Keratinocyte (primary cell): Measurements from ENCODE around the gene HOXA11. TPM values are rescaled to one million over a fixed set of nuclear protein-coding genes. Genes with fewer than 3 reads are reported as not detected.

Experiments
- DNase-seq: peaks from one replicate; pipeline ENCODE4 v3.0.0-alpha.2; 2011; ENCODE audit warnings: low read depth, missing footprints, low spot score
- FAIRE-seq: peaks from 2 replicates; lab custom pipeline; 2011; peaks lifted over from hg19 to GRCh38; lab: Jason Lieb, UNC
- H2AFZ ChIP-seq: 2 replicates; pipeline ENCODE4 v1.6.0; 2012; ENCODE audit warnings: low read length, control low read depth, inconsistent platforms; ENCODE audit not compliant: control insufficient read depth
- H3K27ac ChIP-seq: 2 replicates; pipeline ENCODE4 v1.5.1; 2011; ENCODE audit warnings: low read length; ENCODE audit not compliant: control insufficient read depth, insufficient read depth
- H3K27me3 ChIP-seq: 3 replicates; pipeline ENCODE4 v1.6.0; 2011; ENCODE audit warnings: low read length; ENCODE audit not compliant: control insufficient read depth, insufficient read depth; ENCODE audit errors: extremely low read depth
- H3K36me3 ChIP-seq, 2 experiments: 2 replicates in 1 of 2; 3 replicates in 1 of 2; pipeline ENCODE4 v1.5.1; 2011; ENCODE audit warnings: low read length in 2 of 2, mild to moderate bottlenecking in 1 of 2; ENCODE audit not compliant: control insufficient read depth in 2 of 2, insufficient read depth in 2 of 2; ENCODE audit errors: extremely low read depth in 1 of 2
- H3K4me1 ChIP-seq: 3 replicates; pipeline ENCODE4 v1.5.1; 2011; ENCODE audit warnings: low read length; ENCODE audit not compliant: control insufficient read depth, insufficient read depth; ENCODE audit errors: extremely low read depth
- H3K4me2 ChIP-seq: 3 replicates; pipeline ENCODE4 v1.6.0; 2011; ENCODE audit warnings: low read depth, low read length; ENCODE audit not compliant: control insufficient read depth, insufficient read depth; ENCODE audit errors: extremely low read depth
- H3K4me3 ChIP-seq, 3 experiments: fragments of 200-600 bp in 1 of 3; sonication (generic) in 1 of 3; 2 replicates in 2 of 3; 3 replicates in 1 of 3; pipeline ENCODE4 v1.5.1; 2011 to 2016; ENCODE audit warnings: low read length in 3 of 3, mild to moderate bottlenecking in 3 of 3, control low read depth in 2 of 3, inconsistent platforms in 1 of 3, low read depth in 1 of 3, mixed read lengths in 1 of 3, mixed run types in 1 of 3, moderate library complexity in 1 of 3; ENCODE audit not compliant: control insufficient read depth in 2 of 3, insufficient read depth in 2 of 3; ENCODE audit errors: extremely low read depth in 1 of 3
- H3K79me2 ChIP-seq: 2 replicates; pipeline ENCODE4 v1.6.0; 2012; ENCODE audit warnings: low read length; ENCODE audit not compliant: control insufficient read depth, insufficient read depth
- H3K9ac ChIP-seq: 3 replicates; pipeline ENCODE4 v1.6.0; 2011; ENCODE audit warnings: low read length; ENCODE audit not compliant: control insufficient read depth, insufficient read depth; ENCODE audit errors: extremely low read depth
- H3K9me1 ChIP-seq: 3 replicates; pipeline ENCODE4 v1.6.0; 2011; ENCODE audit warnings: low read length; ENCODE audit not compliant: control insufficient read depth, insufficient read depth; ENCODE audit errors: extremely low read depth
- H3K9me3 ChIP-seq: 2 replicates; pipeline ENCODE4 v1.5.1; 2012; ENCODE audit warnings: low read depth, low read length; ENCODE audit not compliant: control insufficient read depth
- H4K20me1 ChIP-seq: 3 replicates; pipeline ENCODE4 v1.6.0; 2011; ENCODE audit warnings: low read length; ENCODE audit not compliant: control insufficient read depth, insufficient read depth; ENCODE audit errors: extremely low read depth
- CTCF ChIP-seq, 3 experiments: IDR thresholded peaks in 1 of 3; conservative IDR thresholded peaks in 1 of 3; optimal IDR thresholded peaks in 1 of 3; 2 replicates in 2 of 3; 3 replicates in 1 of 3; pipeline versions ENCODE3 to v1.5.1; 2011; ENCODE audit warnings: low read length in 3 of 3, mild to moderate bottlenecking in 3 of 3, moderate library complexity in 2 of 3, control low read depth in 1 of 3, inconsistent platforms in 1 of 3; ENCODE audit not compliant: insufficient read depth in 2 of 3; ENCODE audit errors: extremely low read depth in 1 of 3
- EZH2 ChIP-seq: IDR thresholded peaks from one replicate; pipeline ENCODE4 v1.6.1; 2012; ENCODE audit warnings: inconsistent platforms, mild to moderate bottlenecking, low read length, moderate library complexity
- dilution Hi-C: fragments of 300-500 bp; cut with MboI; formaldehyde crosslinking; loops from one replicate; pipeline ENCODE4 v1.7.0; 2020; ENCODE audit warnings: low sequenced_read_pairs; ENCODE audit not compliant: extremely low pct_ligation_motif_present
- polyA plus RNA-seq, 5 experiments: library from polyadenylated mRNA; depleted of rRNA in 3 of 5; stranded (reverse) in 3 of 5; stranded (forward) in 1 of 5; unstranded in 1 of 5; fragments of >200 nt; gene quantifications; 1 replicate in 1 of 5; 2 replicates in 3 of 5; 3 replicates in 1 of 5; pipeline versions ENCODE4 v1.2.1 to v1.2.3, GENCODE V29; 2011 to 2012; ENCODE audit warnings: missing spikeins in 2 of 5, low read depth in 1 of 5, low replicate concordance in 1 of 5
- small RNA-seq, 3 experiments: library from RNA; depleted of rRNA; stranded (forward); fragments of <200 nt; gene quantifications; one replicate each; pipeline ENCODE3, GENCODE V24; 2012; ENCODE audit warnings: low read depth in 3 of 3, low replicate concordance in 1 of 3; ENCODE audit not compliant: insufficient read length in 3 of 3

The HOXA11 gene
- polyA plus RNA-seq, 1 donor (not counting 4 experiments of a cell fraction or from before 2014, with no cell fraction given), result 0.07 TPM

- peaks cover 44% of the 10 kb centered on the region for H3K4me1 ChIP-seq
- no peaks in the 10 kb centered on the region for H3K9me1 ChIP-seq
- FAIRE-seq (no peak), DNase-seq (no peak)
- no peaks in the 10 kb centered on the region for H3K9me3 ChIP-seq
- H3K9ac ChIP-seq, result no peak overlapping the region
- H4K20me1 ChIP-seq, result no peaks in the 10 kb centered on the region
- no peak overlapping the region for H3K4me2 ChIP-seq
- peaks cover 13% of the 10 kb centered on the region for H3K79me2 ChIP-seq
- dilution Hi-C loops, result no loop called here
- H3K36me3 ChIP-seq, result no peaks in the 10 kb centered on the region
- H3K27ac ChIP-seq, result no peak overlapping the region
- no peak overlapping the region for H2AFZ ChIP-seq
- no peaks in the 10 kb centered on the region for H3K27me3 ChIP-seq
- H3K4me3 ChIP-seq, result no peak overlapping the region
- no peak for TF ChIP-seq EZH2
- TF ChIP-seq CTCF (optimal IDR thresholded peaks at IDR 0.05 in 1 of 3, IDR thresholded peaks at IDR 0.05 in 1 of 3, conservative IDR thresholded peaks at IDR 0.05 in 1 of 3; ENCODE audit: extremely low read depth in 1 of 3, insufficient read depth in 2 of 3, low read length in 3 of 3), result no peak
Observed at GRCh38 chr7:27132214-27132613, 52.8 kb downstream of the HOXA11 start.

- Histone ChIP-seq H3K27me3 (no peaks in the 10 kb centered on the region), H3K27ac (peak overlapping the region; percentile 90)
- FAIRE-seq, result no peak
Observed at GRCh38 chr7:27131390-27131819, 53.6 kb downstream of the HOXA11 start.

More at GRCh38 chr7:27131390-27131819, 53.6 kb downstream of the HOXA11 start:
- H3K9ac ChIP-seq, result peak overlapping the region; percentile 93
- H2AFZ ChIP-seq, result peak overlapping the region; percentile 87
- H3K9me1 ChIP-seq, result no peaks in the 10 kb centered on the region
- H3K36me3 ChIP-seq, result no peaks in the 10 kb centered on the region
- no peaks in the 10 kb centered on the region for H4K20me1 ChIP-seq
- no peak for DNase-seq
- peak overlapping the region; percentile 63 to 81 (median 77) for H3K4me3 ChIP-seq
- TF ChIP-seq CTCF (optimal IDR thresholded peaks at IDR 0.05 in 1 of 3, IDR thresholded peaks at IDR 0.05 in 1 of 3, conservative IDR thresholded peaks at IDR 0.05 in 1 of 3; ENCODE audit: extremely low read depth in 1 of 3, insufficient read depth in 2 of 3, low read length in 3 of 3) (no peak), EZH2 (no peak)
- no peaks in the 10 kb centered on the region for H3K9me3 ChIP-seq
- dilution Hi-C loops, result no loop called here
- H3K79me2 ChIP-seq, result peaks cover 10% of the 10 kb centered on the region
- peaks cover 38% of the 10 kb centered on the region for H3K4me1 ChIP-seq
- peak overlapping the region; percentile 97 for H3K4me2 ChIP-seq

Small RNA genes within 50 kb of the gene (small RNA-seq; reads per million reads assigned to genes)
- 0 reads per million in 3 experiments for gene AC004080.5
- gene RF02140, result 0 reads per million in 3 experiments
- 0 reads per million in 3 experiments for gene RF02141

Other genes with a start within 250 kb of the HOXA11 start
- 5.2 to 12.5 TPM (median 11.9 TPM) in 3 replicates for gene HOXA1, start 89.2 kb downstream of the HOXA11 start, polyA plus RNA-seq
- gene HOXA2, start 82.5 kb downstream of the HOXA11 start, polyA plus RNA-seq, result 0.22 to 1.1 TPM (median 0.71 TPM) in 3 replicates
- gene HOXA4, start 54.5 kb downstream of the HOXA11 start, polyA plus RNA-seq, result 0.40 to 1.8 TPM (median 1.5 TPM) in 3 replicates
- 3.3 to 7.1 TPM (median 4.5 TPM) in 3 replicates for gene HOXA5, start 41.6 kb downstream of the HOXA11 start, polyA plus RNA-seq
- 0.52 to 0.72 TPM (median 0.54 TPM) in 3 replicates for gene HOXA6, start 37.5 kb downstream of the HOXA11 start, polyA plus RNA-seq
- gene HOXA3, start 32.6 kb downstream of the HOXA11 start, polyA plus RNA-seq, result 0.17 to 0.84 TPM (median 0.58 TPM) in 3 replicates
- 3.8 to 13.5 TPM (median 8.1 TPM) in 3 replicates for gene HOXA7, start 28.6 kb downstream of the HOXA11 start, polyA plus RNA-seq
- gene HOXA9, start 19.7 kb downstream of the HOXA11 start, polyA plus RNA-seq, result 9.0 to 40.5 TPM (median 28.1 TPM) in 3 replicates
- gene HOXA10, start 10.9 kb downstream of the HOXA11 start, polyA plus RNA-seq, result 1.6 to 4.5 TPM (median 2.4 TPM) in 3 replicates
- not detected in 3 replicates for gene HOXA13, start 14.9 kb upstream of the HOXA11 start, polyA plus RNA-seq
- not detected in 3 replicates for gene EVX1, start 57.6 kb upstream of the HOXA11 start, polyA plus RNA-seq